WTC11 (cell line): ENCODE measurements around the gene CHADL. TPM values are rescaled to one million over a fixed set of nuclear protein-coding genes. Genes with fewer than 3 reads are reported as not detected.

ENCODE experiments used
- ATAC-seq: fragments of 200-7000 bp; cut with Tn5 transposase; 2 replicates; pipeline ENCODE4 v1.10.0; 2021; ENCODE audit warnings: mild to moderate bottlenecking, moderate library complexity
- CTCF ChIA-PET: fragments of 300-600 bp; sonication (Branson Sonifier 250); formaldehyde crosslinking; loops from one replicate; lab custom pipeline; 2021; ENCODE audit warnings: antibody characterized with exemption; lab: Charles Lee
- POLR2A ChIA-PET: fragments of 350-600 bp; sonication (Branson Sonifier 250); formaldehyde crosslinking; loops from one replicate; lab custom pipeline; 2021; ENCODE audit warnings: antibody characterized with exemption; lab: Charles Lee
- DNase-seq: peaks from one replicate; pipeline ENCODE4 v3.0.0; 2021; ENCODE audit warnings: low spot score
- H3K27ac Mint-ChIP-seq: 2 replicates; pipeline ENCODE4 v1.8.0; 2021; ENCODE audit warnings: mixed read lengths
- H3K27me3 Mint-ChIP-seq: 2 replicates; pipeline ENCODE4 v1.8.0; 2021; ENCODE audit warnings: low read depth, mild to moderate bottlenecking, moderate library complexity, mixed read lengths
- H3K36me3 Mint-ChIP-seq: 2 replicates; pipeline ENCODE4 v1.8.0; 2021; ENCODE audit warnings: mixed read lengths
- H3K4me1 Mint-ChIP-seq: 2 replicates; pipeline ENCODE4 v1.8.0; 2022; ENCODE audit warnings: mixed read lengths
- H3K4me3 Mint-ChIP-seq: 2 replicates; pipeline ENCODE4 v1.8.0; 2021; ENCODE audit warnings: mild to moderate bottlenecking, moderate library complexity, mixed read lengths
- H3K9me3 Mint-ChIP-seq: 2 replicates; pipeline ENCODE4 v1.8.0; 2021; ENCODE audit warnings: mixed read lengths
- ATF3 ChIP-seq: sonication (generic); formaldehyde crosslinking; conservative IDR thresholded peaks from 2 replicates; pipeline ENCODE4 v1.8.1; 2022; ENCODE audit warnings: mild to moderate bottlenecking, missing genetic modification reagents
- ETV6 ChIP-seq: sonication (generic); formaldehyde crosslinking; IDR thresholded peaks from 2 replicates; pipeline ENCODE4 v1.8.1; 2022; ENCODE audit warnings: mild to moderate bottlenecking, missing genetic modification reagents
- FOXJ3 ChIP-seq: sonication (generic); formaldehyde crosslinking; IDR thresholded peaks from 2 replicates; pipeline ENCODE4 v1.9.0; 2021; ENCODE audit warnings: missing genetic modification reagents, mild to moderate bottlenecking, borderline replicate concordance
- MAX ChIP-seq: sonication (generic); formaldehyde crosslinking; IDR thresholded peaks from 2 replicates; pipeline ENCODE4 v1.8.0; 2022; ENCODE audit warnings: mild to moderate bottlenecking, missing genetic modification reagents
- NR3C1 ChIP-seq: sonication (generic); formaldehyde crosslinking; conservative IDR thresholded peaks from 2 replicates; pipeline ENCODE4 v1.8.1; 2023; ENCODE audit warnings: low read depth, mild to moderate bottlenecking, missing genetic modification reagents
- OVOL2 ChIP-seq: fragments of 250-450 bp; sonication (Bioruptor Pico); IDR thresholded peaks from 2 replicates; pipeline ENCODE4 v1.9.0; 2021; ENCODE audit warnings: mild to moderate bottlenecking, borderline replicate concordance
- TEAD4 ChIP-seq: sonication (generic); formaldehyde crosslinking; IDR thresholded peaks from 2 replicates; pipeline ENCODE4 v1.8.0; 2022; ENCODE audit warnings: mild to moderate bottlenecking, missing genetic modification reagents
- USF2 ChIP-seq: sonication (generic); formaldehyde crosslinking; IDR thresholded peaks from 2 replicates; pipeline ENCODE4 v1.8.1; 2023; ENCODE audit warnings: mild to moderate bottlenecking, missing genetic modification reagents, moderate library complexity
- ZNF121 ChIP-seq: sonication (generic); formaldehyde crosslinking; IDR thresholded peaks from 2 replicates; pipeline ENCODE4 v1.8.0; 2023; ENCODE audit warnings: missing genetic modification reagents
- ZNF423 ChIP-seq: fragments of 250-450 bp; sonication (Bioruptor Pico); IDR thresholded peaks from 2 replicates; pipeline ENCODE4 v2.1.2; 2022; ENCODE audit warnings: mild to moderate bottlenecking, moderate library complexity
- ZNF671 ChIP-seq: fragments of 250-450 bp; sonication (Bioruptor Pico); IDR thresholded peaks from 2 replicates; pipeline ENCODE4 v1.8.0; 2021; ENCODE audit warnings: mild to moderate bottlenecking
- total RNA-seq: library from RNA; stranded (reverse); gene quantifications from 3 replicates; pipeline ENCODE4 v1.2.3, GENCODE V29; 2021
- TF ChIP-seq, protein P1 (sequence below): sonication (generic); formaldehyde crosslinking; IDR thresholded peaks from 2 replicates; pipeline ENCODE4 v1.8.1; 2023; ENCODE audit warnings: mild to moderate bottlenecking, missing genetic modification reagents, moderate library complexity
- TF ChIP-seq, protein P2 (sequence below): sonication (generic); formaldehyde crosslinking; IDR thresholded peaks from 2 replicates; pipeline ENCODE4 v1.8.1; 2022; ENCODE audit warnings: low read depth, missing genetic modification reagents, borderline replicate concordance
- TF ChIP-seq, protein P3 (sequence below): fragments of 250-450 bp; sonication (Bioruptor Pico); IDR thresholded peaks from 2 replicates; pipeline ENCODE4 v1.9.0; 2021; ENCODE audit warnings: mild to moderate bottlenecking, borderline replicate concordance

The CHADL gene
- total RNA-seq, 1 experiment from 2014 or later: 1.2 TPM

DNA sequence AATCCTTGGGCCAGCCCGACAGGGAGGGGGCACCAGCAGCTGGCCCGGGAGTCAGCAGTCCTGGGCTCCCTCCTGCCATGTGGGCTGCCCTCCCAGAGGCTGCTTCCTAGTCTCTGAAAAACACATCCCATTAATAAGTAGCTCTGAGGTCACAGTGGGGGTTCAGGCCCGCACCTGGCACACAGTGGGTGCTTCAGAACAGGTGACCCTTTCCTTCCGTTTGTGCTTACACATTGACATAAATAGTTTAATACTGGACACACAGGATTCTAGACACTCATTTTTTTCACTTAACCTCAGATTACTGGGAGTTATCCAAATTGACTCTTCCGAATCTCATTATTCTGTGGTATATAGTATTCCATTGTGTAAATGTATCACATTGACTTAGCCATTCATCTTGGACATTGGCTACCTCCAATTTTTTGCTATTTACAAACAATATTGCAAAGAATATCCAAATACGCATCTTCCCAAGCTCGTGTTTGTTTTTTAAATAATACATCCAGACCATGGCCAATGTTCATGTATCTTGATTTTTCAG lies 474 bp upstream of the CHADL start (continued):
- TF ChIP-seq OVOL2 (CRISPR knock-in tag): no peak

- Mint-ChIP-seq H3K9me3 (peaks cover 3% of the 10 kb centered on the region; the same call in 1 of the 2 replicates), H3K4me1 (peaks cover 16% of the 10 kb centered on the region), H3K27me3 (no peaks in the 10 kb centered on the region; the same call in none of the 2 replicates), H3K4me3 (no peak overlapping the region), H3K36me3 (no peaks in the 10 kb centered on the region), H3K27ac (no peak overlapping the region)
- ChIA-PET CTCF (interaction anchor here (3.0 to 3.9 kb wide), 2 partner anchors 57 to 317 kb away, joined by 60 to 87 read pairs; no protein-coding TSS in a partner anchor), POLR2A (interaction anchor here (1.8 kb wide), 1 partner anchor 18 kb away, joined by 5 read pairs; no protein-coding TSS in a partner anchor)
- DNase-seq: no peak
- TF ChIP-seq TEAD4 (no peak), ZNF121 (CRISPR knock-in tag) (no peak), ATF3 (no peak), USF2 (no peak), ZNF423 (CRISPR knock-in tag) (no peak), FOXJ3 (CRISPR knock-in tag) (no peak), NR3C1 (no peak), MAX (no peak), ZNF671 (CRISPR knock-in tag) (no peak), ETV6 (CRISPR knock-in tag) (no peak)
- TF ChIP-seq, protein P1, sequence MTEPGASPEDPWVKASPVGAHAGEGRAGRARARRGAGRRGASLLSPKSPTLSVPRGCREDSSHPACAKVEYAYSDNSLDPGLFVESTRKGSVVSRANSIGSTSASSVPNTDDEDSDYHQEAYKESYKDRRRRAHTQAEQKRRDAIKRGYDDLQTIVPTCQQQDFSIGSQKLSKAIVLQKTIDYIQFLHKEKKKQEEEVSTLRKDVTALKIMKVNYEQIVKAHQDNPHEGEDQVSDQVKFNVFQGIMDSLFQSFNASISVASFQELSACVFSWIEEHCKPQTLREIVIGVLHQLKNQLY (CRISPR knock-in tag): no peak
- TF ChIP-seq, protein P2, sequence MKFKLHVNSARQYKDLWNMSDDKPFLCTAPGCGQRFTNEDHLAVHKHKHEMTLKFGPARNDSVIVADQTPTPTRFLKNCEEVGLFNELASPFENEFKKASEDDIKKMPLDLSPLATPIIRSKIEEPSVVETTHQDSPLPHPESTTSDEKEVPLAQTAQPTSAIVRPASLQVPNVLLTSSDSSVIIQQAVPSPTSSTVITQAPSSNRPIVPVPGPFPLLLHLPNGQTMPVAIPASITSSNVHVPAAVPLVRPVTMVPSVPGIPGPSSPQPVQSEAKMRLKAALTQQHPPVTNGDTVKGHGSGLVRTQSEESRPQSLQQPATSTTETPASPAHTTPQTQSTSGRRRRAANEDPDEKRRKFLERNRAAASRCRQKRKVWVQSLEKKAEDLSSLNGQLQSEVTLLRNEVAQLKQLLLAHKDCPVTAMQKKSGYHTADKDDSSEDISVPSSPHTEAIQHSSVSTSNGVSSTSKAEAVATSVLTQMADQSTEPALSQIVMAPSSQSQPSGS (CRISPR knock-in tag): no peak
- TF ChIP-seq, protein P3, sequence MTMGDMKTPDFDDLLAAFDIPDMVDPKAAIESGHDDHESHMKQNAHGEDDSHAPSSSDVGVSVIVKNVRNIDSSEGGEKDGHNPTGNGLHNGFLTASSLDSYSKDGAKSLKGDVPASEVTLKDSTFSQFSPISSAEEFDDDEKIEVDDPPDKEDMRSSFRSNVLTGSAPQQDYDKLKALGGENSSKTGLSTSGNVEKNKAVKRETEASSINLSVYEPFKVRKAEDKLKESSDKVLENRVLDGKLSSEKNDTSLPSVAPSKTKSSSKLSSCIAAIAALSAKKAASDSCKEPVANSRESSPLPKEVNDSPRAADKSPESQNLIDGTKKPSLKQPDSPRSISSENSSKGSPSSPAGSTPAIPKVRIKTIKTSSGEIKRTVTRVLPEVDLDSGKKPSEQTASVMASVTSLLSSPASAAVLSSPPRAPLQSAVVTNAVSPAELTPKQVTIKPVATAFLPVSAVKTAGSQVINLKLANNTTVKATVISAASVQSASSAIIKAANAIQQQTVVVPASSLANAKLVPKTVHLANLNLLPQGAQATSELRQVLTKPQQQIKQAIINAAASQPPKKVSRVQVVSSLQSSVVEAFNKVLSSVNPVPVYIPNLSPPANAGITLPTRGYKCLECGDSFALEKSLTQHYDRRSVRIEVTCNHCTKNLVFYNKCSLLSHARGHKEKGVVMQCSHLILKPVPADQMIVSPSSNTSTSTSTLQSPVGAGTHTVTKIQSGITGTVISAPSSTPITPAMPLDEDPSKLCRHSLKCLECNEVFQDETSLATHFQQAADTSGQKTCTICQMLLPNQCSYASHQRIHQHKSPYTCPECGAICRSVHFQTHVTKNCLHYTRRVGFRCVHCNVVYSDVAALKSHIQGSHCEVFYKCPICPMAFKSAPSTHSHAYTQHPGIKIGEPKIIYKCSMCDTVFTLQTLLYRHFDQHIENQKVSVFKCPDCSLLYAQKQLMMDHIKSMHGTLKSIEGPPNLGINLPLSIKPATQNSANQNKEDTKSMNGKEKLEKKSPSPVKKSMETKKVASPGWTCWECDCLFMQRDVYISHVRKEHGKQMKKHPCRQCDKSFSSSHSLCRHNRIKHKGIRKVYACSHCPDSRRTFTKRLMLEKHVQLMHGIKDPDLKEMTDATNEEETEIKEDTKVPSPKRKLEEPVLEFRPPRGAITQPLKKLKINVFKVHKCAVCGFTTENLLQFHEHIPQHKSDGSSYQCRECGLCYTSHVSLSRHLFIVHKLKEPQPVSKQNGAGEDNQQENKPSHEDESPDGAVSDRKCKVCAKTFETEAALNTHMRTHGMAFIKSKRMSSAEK: no peak
- ATAC-seq: no peak
Measured at GRCh38 chr22:41239443-41240128, 1.1 kb downstream of the CHADL start.
